Measurements from ENCODE around the gene MARCHF11.

Gene MARCHF11

DNA sequence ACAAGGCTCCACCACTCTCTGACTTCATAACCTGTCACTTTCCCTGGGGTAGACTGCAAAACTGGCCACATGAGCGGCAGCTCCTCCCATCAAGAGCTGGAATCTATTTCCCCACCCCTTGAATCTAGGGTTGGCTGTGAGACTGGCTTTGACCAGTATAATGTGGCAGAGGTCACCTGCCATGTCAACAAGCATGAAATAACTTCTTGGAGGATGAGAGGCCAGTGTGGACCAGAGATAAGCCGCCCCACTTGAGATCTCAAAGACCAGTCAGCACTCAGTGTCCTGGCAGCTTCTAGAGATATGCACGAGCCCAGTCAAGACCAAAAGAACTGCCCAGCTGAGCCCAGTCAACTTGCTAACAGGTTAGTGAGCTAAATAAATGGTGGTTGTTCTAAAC lies 59.0 kb downstream of the MARCHF11 start:
- POLR2A ChIA-PET = no interaction called here
- CTCF ChIA-PET = no interaction called here
- TF ChIP-seq TARDBP (IDR thresholded peaks at IDR 0.05) (no peak), FOXM1 (IDR thresholded peaks at IDR 0.05; ENCODE audit: borderline replicate concordance) (no peak), ZNF384 (IDR thresholded peaks at IDR 0.05) (no peak), LEF1 (IDR thresholded peaks at IDR 0.05; ENCODE audit: borderline replicate concordance) (no peak), CTBP1 (IDR thresholded peaks at IDR 0.05; ENCODE audit: borderline replicate concordance) (no peak), SUZ12 (IDR thresholded peaks at IDR 0.05) (no peak), SP1 (IDR thresholded peaks at IDR 0.05) (no peak), ELF4 (IDR thresholded peaks at IDR 0.05) (no peak), ARNT (IDR thresholded peaks at IDR 0.05) (no peak), FOXA1 (IDR thresholded peaks at IDR 0.05) (no peak), L3MBTL2 (conservative IDR thresholded peaks at IDR 0.05) (no peak), HDGF (IDR thresholded peaks at IDR 0.05; ENCODE audit: borderline replicate concordance) (no peak)
- DNase-seq (ENCODE audit: extremely low spot score) = no peak

DNA sequence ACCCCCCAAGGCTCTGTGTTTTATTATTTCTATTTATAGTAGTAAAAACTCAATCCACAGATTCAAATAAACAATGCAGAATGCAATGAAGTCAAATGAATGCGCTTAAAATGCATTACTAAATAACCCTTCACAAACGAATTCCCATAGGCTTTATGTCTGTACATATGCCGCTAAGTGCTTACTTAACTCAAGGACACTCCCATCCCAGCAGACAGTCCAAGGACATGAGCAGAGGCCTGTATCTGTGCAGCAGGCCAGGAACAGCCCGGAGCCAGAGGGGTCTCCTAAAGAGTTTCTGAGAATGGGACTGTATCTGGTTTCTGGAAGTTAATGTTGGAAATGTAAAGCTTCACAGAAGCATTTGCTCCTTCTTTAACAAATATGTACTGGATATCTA lies 59.8 kb downstream of the MARCHF11 start:
- ChIA-PET POLR2A (no interaction called here), CTCF (no interaction called here)
- no peak for DNase-seq (ENCODE audit: extremely low spot score)
- TF ChIP-seq NFRKB (IDR thresholded peaks at IDR 0.05) = no peak
- TF ChIP-seq ELF4 (IDR thresholded peaks at IDR 0.05) = no peak
- TF ChIP-seq ARNT (IDR thresholded peaks at IDR 0.05) = no peak
- TF ChIP-seq ZNF384 (IDR thresholded peaks at IDR 0.05) = no peak

DNA sequence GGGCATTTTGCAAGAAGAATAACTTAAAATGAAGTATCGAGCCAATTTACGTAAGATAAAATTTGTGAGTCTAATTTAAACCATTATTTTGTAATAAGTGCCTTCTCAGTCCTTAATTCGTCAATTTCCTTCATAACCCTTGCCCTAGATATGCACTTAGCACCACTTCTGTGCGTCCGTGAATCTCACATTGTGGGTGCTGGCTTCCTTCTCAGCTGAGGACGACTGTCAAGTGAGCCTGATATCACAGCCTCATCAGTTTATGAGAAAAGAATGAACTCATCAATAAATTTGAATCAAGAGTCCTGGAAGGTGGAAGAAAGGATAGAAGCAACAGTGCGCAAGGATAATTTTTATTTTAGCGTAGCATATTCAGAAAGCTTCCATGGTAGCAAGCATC lies 64.5 kb downstream of the MARCHF11 start:
- TF ChIP-seq ZNF384 (IDR thresholded peaks at IDR 0.05) (no peak), FOXA1 (IDR thresholded peaks at IDR 0.05) (no peak), ARNT (IDR thresholded peaks at IDR 0.05) (no peak), LEF1 (IDR thresholded peaks at IDR 0.05; ENCODE audit: borderline replicate concordance) (no peak), FOXM1 (IDR thresholded peaks at IDR 0.05; ENCODE audit: borderline replicate concordance) (no peak), HDGF (IDR thresholded peaks at IDR 0.05; ENCODE audit: borderline replicate concordance) (no peak), NFRKB (IDR thresholded peaks at IDR 0.05) (no peak), BHLHE40 (IDR thresholded peaks at IDR 0.05; ENCODE audit: borderline replicate concordance) (no peak), FOXK2 (IDR thresholded peaks at IDR 0.05) (no peak), CTBP1 (IDR thresholded peaks at IDR 0.05; ENCODE audit: borderline replicate concordance) (no peak), SP1 (IDR thresholded peaks at IDR 0.05) (no peak), ELF4 (IDR thresholded peaks at IDR 0.05) (no peak), SUZ12 (IDR thresholded peaks at IDR 0.05) (no peak), TARDBP (IDR thresholded peaks at IDR 0.05) (no peak), L3MBTL2 (conservative IDR thresholded peaks at IDR 0.05) (no peak)
- TF ChIP-seq, protein P1, sequence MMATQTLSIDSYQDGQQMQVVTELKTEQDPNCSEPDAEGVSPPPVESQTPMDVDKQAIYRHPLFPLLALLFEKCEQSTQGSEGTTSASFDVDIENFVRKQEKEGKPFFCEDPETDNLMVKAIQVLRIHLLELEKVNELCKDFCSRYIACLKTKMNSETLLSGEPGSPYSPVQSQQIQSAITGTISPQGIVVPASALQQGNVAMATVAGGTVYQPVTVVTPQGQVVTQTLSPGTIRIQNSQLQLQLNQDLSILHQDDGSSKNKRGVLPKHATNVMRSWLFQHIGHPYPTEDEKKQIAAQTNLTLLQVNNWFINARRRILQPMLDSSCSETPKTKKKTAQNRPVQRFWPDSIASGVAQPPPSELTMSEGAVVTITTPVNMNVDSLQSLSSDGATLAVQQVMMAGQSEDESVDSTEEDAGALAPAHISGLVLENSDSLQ (IDR thresholded peaks at IDR 0.05) = no peak
- DNase-seq (ENCODE audit: extremely low spot score) = no peak
- CTCF ChIA-PET = no interaction called here
- POLR2A ChIA-PET = no interaction called here

DNA sequence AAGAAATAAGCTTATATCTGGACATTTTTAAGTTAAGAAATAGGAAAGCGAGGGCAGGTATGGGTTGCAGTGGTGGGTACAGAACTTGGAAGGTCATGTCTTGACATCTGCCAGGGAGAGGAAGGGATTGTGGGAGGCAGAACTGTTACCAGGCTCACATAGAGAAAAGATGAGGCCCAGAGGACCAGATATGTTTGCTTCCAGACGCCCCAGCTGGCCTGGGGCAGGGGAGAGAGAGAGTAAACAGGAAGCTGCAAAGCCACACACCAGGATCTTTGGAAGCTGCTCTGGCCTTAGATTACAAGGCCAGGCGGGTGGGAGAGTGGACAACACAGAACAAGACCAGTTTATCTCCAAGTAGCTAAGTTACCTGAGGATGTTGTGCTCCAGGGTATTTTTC lies 71.2 kb downstream of the MARCHF11 start:
- TF ChIP-seq CTBP1 (IDR thresholded peaks at IDR 0.05; ENCODE audit: borderline replicate concordance) = no peak
- no peak for TF ChIP-seq SUZ12 (IDR thresholded peaks at IDR 0.05)
- TF ChIP-seq NFRKB (IDR thresholded peaks at IDR 0.05) = no peak
- no peak for TF ChIP-seq BHLHE40 (IDR thresholded peaks at IDR 0.05; ENCODE audit: borderline replicate concordance)
- TF ChIP-seq LEF1 (IDR thresholded peaks at IDR 0.05; ENCODE audit: borderline replicate concordance) = no peak
- no peak for TF ChIP-seq FOXK2 (IDR thresholded peaks at IDR 0.05)
- no peak for TF ChIP-seq L3MBTL2 (conservative IDR thresholded peaks at IDR 0.05)
- no peak for TF ChIP-seq ELF4 (IDR thresholded peaks at IDR 0.05)
- TF ChIP-seq FOXM1 (IDR thresholded peaks at IDR 0.05; ENCODE audit: borderline replicate concordance) = no peak
- no peak for TF ChIP-seq SP1 (IDR thresholded peaks at IDR 0.05)
- TF ChIP-seq ZNF384 (IDR thresholded peaks at IDR 0.05) = no peak
- TF ChIP-seq, protein P1 (IDR thresholded peaks at IDR 0.05) = no peak
- CTCF ChIA-PET = no interaction called here
- no peak for DNase-seq (ENCODE audit: extremely low spot score)
- POLR2A ChIA-PET = no interaction called here

DNA sequence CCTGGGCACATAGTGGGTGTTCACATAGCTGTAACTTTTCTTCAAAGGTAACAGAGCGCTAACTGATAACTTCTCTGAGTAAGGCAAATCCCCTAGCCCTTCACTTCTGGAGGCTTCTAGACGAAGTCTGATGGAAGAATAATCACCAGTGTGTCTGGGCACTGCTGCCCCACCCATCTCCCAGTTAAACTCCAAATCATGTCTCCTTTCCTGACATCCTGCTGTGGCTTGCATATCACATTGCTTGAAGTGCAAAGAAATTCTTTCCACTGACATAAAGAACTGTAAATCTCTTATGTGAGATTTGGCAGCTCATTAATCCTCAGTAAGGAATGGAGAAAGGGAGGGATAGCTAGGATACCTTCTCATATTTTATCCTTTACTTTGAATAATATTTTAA lies 74.6 kb downstream of the MARCHF11 start:
- TF ChIP-seq CTBP1 (IDR thresholded peaks at IDR 0.05; ENCODE audit: borderline replicate concordance) = no peak
- no peak for TF ChIP-seq BHLHE40 (IDR thresholded peaks at IDR 0.05; ENCODE audit: borderline replicate concordance)
- no peak for TF ChIP-seq SP1 (IDR thresholded peaks at IDR 0.05)
- TF ChIP-seq FOXK2 (IDR thresholded peaks at IDR 0.05) = no peak
- TF ChIP-seq HDGF (IDR thresholded peaks at IDR 0.05; ENCODE audit: borderline replicate concordance) = no peak
- TF ChIP-seq TARDBP (IDR thresholded peaks at IDR 0.05) = no peak
- no peak for TF ChIP-seq NFRKB (IDR thresholded peaks at IDR 0.05)
- TF ChIP-seq SUZ12 (IDR thresholded peaks at IDR 0.05) = no peak
- no peak for DNase-seq (ENCODE audit: extremely low spot score)
- ChIA-PET POLR2A (no interaction called here), CTCF (no interaction called here)

DNA sequence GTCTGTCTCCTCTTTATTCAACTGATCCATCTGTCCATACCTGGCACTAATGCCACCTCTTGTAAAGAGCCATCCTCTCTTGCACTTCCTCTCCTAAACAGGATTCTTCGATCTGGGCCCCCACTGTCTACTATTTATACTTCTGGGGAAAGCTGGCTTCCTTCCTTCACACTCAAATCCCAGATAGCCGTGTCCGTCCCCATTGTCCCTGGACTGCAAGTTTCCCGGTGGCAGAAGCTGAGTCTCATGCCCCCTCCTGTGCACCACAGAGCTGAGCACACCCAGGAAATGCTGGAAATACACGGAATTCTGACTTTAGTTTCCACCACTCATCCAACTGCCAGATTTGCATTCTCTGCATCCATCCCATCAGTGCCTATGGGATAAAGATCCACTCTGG lies 84.0 kb downstream of the MARCHF11 start:
- TF ChIP-seq ZNF384 (IDR thresholded peaks at IDR 0.05) (no peak), NFRKB (IDR thresholded peaks at IDR 0.05) (no peak)
- TF ChIP-seq, protein P1 (IDR thresholded peaks at IDR 0.05) = no peak
- ChIA-PET POLR2A (no interaction called here), CTCF (interaction anchor here (0.6 kb wide), 1 partner anchor 108 kb away, joined by 4 read pairs; no protein-coding TSS in a partner anchor)
- DNase-seq (ENCODE audit: extremely low spot score) = no peak

DNA sequence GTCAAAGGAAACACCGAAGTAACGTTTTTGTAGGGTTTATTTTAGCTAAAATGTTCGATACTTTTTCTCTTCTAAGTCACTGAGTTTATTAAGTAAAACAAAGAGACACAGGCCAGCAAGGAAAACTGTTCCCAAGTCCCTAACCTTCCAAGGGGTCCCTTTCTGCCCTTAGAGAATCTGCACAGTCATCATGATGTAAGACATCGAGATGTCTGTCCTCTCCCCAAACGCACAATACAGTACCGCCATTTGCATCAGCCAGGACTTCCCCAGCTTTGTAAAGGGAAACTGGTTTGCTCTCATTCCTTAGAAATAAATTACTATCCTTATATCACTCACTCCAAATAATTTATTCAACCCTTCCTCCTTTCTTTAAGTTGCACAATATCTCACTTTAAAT lies 89.3 kb downstream of the MARCHF11 start:
- ChIA-PET POLR2A (no interaction called here), CTCF (no interaction called here)
- TF ChIP-seq, protein P1 (IDR thresholded peaks at IDR 0.05) = no peak
- TF ChIP-seq HDGF (IDR thresholded peaks at IDR 0.05; ENCODE audit: borderline replicate concordance) (no peak), L3MBTL2 (conservative IDR thresholded peaks at IDR 0.05) (no peak), FOXA1 (IDR thresholded peaks at IDR 0.05) (no peak), ARNT (IDR thresholded peaks at IDR 0.05) (no peak), SUZ12 (IDR thresholded peaks at IDR 0.05) (no peak), FOXK2 (IDR thresholded peaks at IDR 0.05) (no peak), TARDBP (IDR thresholded peaks at IDR 0.05) (no peak), CTBP1 (IDR thresholded peaks at IDR 0.05; ENCODE audit: borderline replicate concordance) (no peak), SP1 (IDR thresholded peaks at IDR 0.05) (no peak), LEF1 (IDR thresholded peaks at IDR 0.05; ENCODE audit: borderline replicate concordance) (no peak), ZNF384 (IDR thresholded peaks at IDR 0.05) (no peak), ELF4 (IDR thresholded peaks at IDR 0.05) (no peak), FOXM1 (IDR thresholded peaks at IDR 0.05; ENCODE audit: borderline replicate concordance) (no peak), NFRKB (IDR thresholded peaks at IDR 0.05) (no peak)
- no peak for DNase-seq (ENCODE audit: extremely low spot score)
